GM18511 (cell line): ENCODE data around the gene CRELD1.
"Not testable (repeated sequence)": the region's sequence is repeated elsewhere in the genome, so short reads cannot be mapped to it uniquely, and the experiment has no call there.

Experiments used
- ATAC-seq: cut with Tn5 transposase; IDR thresholded peaks from one replicate; pipeline ENCODE4 v1.9.1; 2021; ENCODE audit warnings: mild to moderate bottlenecking, moderate library complexity; ENCODE audit not compliant: unreplicated experiment

Gene CRELD1

GRCh38 chr3:9933561-9934234 is at the start of gene CRELD1:
Gene CRELD1, plus strand, starts transcription at chr3:9933834. Its CDS starts 605 bp downstream, at chr3:9934439.
- peak; percentile 91 for ATAC-seq

- ATAC-seq: no peak
Measured at GRCh38 chr3:9884555-9885165, 49.0 kb upstream of the CRELD1 start.

GRCh38 chr3:9886328-9886727 is 47.3 kb upstream of the CRELD1 start:
- ATAC-seq: no peak

GRCh38 chr3:9887480-9887879 is 46.2 kb upstream of the CRELD1 start:
- no peak for ATAC-seq

GRCh38 chr3:9888540-9888939 is 45.1 kb upstream of the CRELD1 start:
- ATAC-seq: no peak

- ATAC-seq: no peak
Measured at GRCh38 chr3:9889405-9889804, 44.2 kb upstream of the CRELD1 start.

GRCh38 chr3:9890249-9891071 is 43.2 kb upstream of the CRELD1 start, which contains the start of gene JAGN1:
Gene JAGN1, plus strand, starts transcription at chr3:9890610. Its CDS starts 113 bp downstream, at chr3:9890723.
- ATAC-seq: peak; percentile 87

- no peak for ATAC-seq
Measured at GRCh38 chr3:9891072-9891622, 42.5 kb upstream of the CRELD1 start.

GRCh38 chr3:9893739-9894138 is 39.9 kb upstream of the CRELD1 start:
- ATAC-seq: no peak

GRCh38 chr3:9895715-9896114 is 37.9 kb upstream of the CRELD1 start:
- not testable (repeated sequence) for ATAC-seq

- ATAC-seq: not testable (repeated sequence)
Measured at GRCh38 chr3:9896755-9897407, 36.8 kb upstream of the CRELD1 start.

- peak; percentile 74 for ATAC-seq
Measured at GRCh38 chr3:9897408-9898372, 35.9 kb upstream of the CRELD1 start.

GRCh38 chr3:9898467-9899241 is 35.0 kb upstream of the CRELD1 start:
- ATAC-seq: no peak

- no peak for ATAC-seq
Measured at GRCh38 chr3:9899289-9899791, 34.3 kb upstream of the CRELD1 start.

GRCh38 chr3:9900965-9901415 is 32.6 kb upstream of the CRELD1 start:
- ATAC-seq: not testable (repeated sequence)

GRCh38 chr3:9901967-9902366 is 31.7 kb upstream of the CRELD1 start:
- ATAC-seq: no peak

- no peak for ATAC-seq
Measured at GRCh38 chr3:9902372-9903237, 31.0 kb upstream of the CRELD1 start, which contains the start of gene IL17RE. Gene IL17RE, plus strand, starts transcription at chr3:9902848. Its CDS starts 85 bp downstream, at chr3:9902933.

GRCh38 chr3:9903238-9903624 is 30.4 kb upstream of the CRELD1 start:
- ATAC-seq: no peak
